Thoracic aorta (tissue), 2 donors: ENCODE results near the gene LIPT1. TPM values are rescaled to one million over a fixed set of nuclear protein-coding genes. Genes with fewer than 3 reads are reported as not detected.

Experiments used
- ATAC-seq: fragments of 150-250 bp; one replicate; pipeline ENCODE4 v1.8.0; 2017; ENCODE audit warnings: low read depth; ENCODE audit not compliant: insufficient number of reproducible peaks, low FRiP score
- DNase-seq: peaks from one replicate; pipeline ENCODE4 v3.0.0-alpha.2; 2020; ENCODE audit warnings: low spot score
- H3K27ac ChIP-seq, 2 donors: fragments of 200-600 bp; sonication (generic); 1 replicate in 1 of 2; 2 replicates in 1 of 2; pipeline ENCODE4 v1.5.1; 2016; ENCODE audit warnings: mild to moderate bottlenecking in 2 of 2, moderate library complexity in 2 of 2
- H3K27me3 ChIP-seq: fragments of 200-600 bp; sonication (generic); replicated peaks from 2 replicates; pipeline ENCODE4 v1.6.0; 2016; ENCODE audit warnings: mild to moderate bottlenecking; ENCODE audit not compliant: insufficient read depth
- H3K36me3 ChIP-seq: fragments of 200-600 bp; sonication (generic); one replicate; pipeline ENCODE4 v1.5.1; 2016
- H3K4me1 ChIP-seq, 2 donors: fragments of 200-600 bp; sonication (generic); 1 replicate in 1 of 2; 2 replicates in 1 of 2; pipeline versions ENCODE4 v1.5.1 to v1.6.0; 2016; ENCODE audit warnings: low read depth in 2 of 2, mild to moderate bottlenecking in 1 of 2; ENCODE audit not compliant: control insufficient read depth in 1 of 2
- H3K4me3 ChIP-seq: fragments of 200-600 bp; sonication (generic); 2 replicates; pipeline ENCODE4 v1.5.1; 2016; ENCODE audit warnings: mild to moderate bottlenecking
- H3K9me3 ChIP-seq: fragments of 200-600 bp; sonication (generic); 2 replicates; pipeline ENCODE4 v1.5.1; 2016
- CTCF ChIP-seq: fragments of 200-600 bp; sonication (generic); IDR thresholded peaks from one replicate; pipeline ENCODE4 v1.5.1; 2019; ENCODE audit warnings: antibody characterized with exemption
- total RNA-seq, 2 donors: library from RNA; depleted of rRNA; stranded (reverse); fragments of >200 nt; gene quantifications; one replicate each; pipeline versions ENCODE4 v1.1.0 to v1.2.3, GENCODE V29; 2016

Gene LIPT1
- total RNA-seq, 2 donors from 2014 or later: 9.5 to 13.8 TPM

- Histone ChIP-seq H3K9me3 (no peaks in the 10 kb centered on the region), H3K27ac (no peak overlapping the region), H3K36me3 (peaks cover 4% of the 10 kb centered on the region), H3K4me1 (peaks cover 3 to 21% of the 10 kb centered on the region in 2 donors), H3K4me3 (no peak overlapping the region), H3K27me3 (no peaks in the 10 kb centered on the region)
- no peak for TF ChIP-seq CTCF
- no peak for ATAC-seq
- DNase-seq: no peak
Measured at GRCh38 chr2:99156891-99157290, 2.1 kb downstream of the LIPT1 start.

GRCh38 chr2:99158599-99158998 lies 3.8 kb downstream of the LIPT1 start:
- ATAC-seq (no peak), DNase-seq (no peak)
- Histone ChIP-seq H3K27ac (no peak overlapping the region), H3K4me1 (peaks cover 3 to 20% of the 10 kb centered on the region in 2 donors), H3K27me3 (no peaks in the 10 kb centered on the region), H3K9me3 (no peaks in the 10 kb centered on the region), H3K4me3 (no peak overlapping the region), H3K36me3 (peaks cover 4% of the 10 kb centered on the region)
- TF ChIP-seq CTCF: no peak

- Histone ChIP-seq H3K27ac (no peak overlapping the region), H3K36me3 (peaks cover 4% of the 10 kb centered on the region), H3K4me1 (peaks cover 3 to 13% of the 10 kb centered on the region in 2 donors), H3K4me3 (no peak overlapping the region), H3K27me3 (no peaks in the 10 kb centered on the region), H3K9me3 (no peaks in the 10 kb centered on the region)
- DNase-seq (no peak), ATAC-seq (no peak)
- TF ChIP-seq CTCF: no peak
Measured at GRCh38 chr2:99159594-99159993, 4.8 kb downstream of the LIPT1 start.

- Histone ChIP-seq H3K4me3 (no peak overlapping the region), H3K27me3 (no peaks in the 10 kb centered on the region), H3K4me1 (no peaks in the 10 kb centered on the region), H3K36me3 (peaks cover 22% of the 10 kb centered on the region), H3K27ac (no peak overlapping the region), H3K9me3 (no peaks in the 10 kb centered on the region)
- DNase-seq (no peak), ATAC-seq (no peak)
- no peak for TF ChIP-seq CTCF
Measured at GRCh38 chr2:99166218-99166617, 11.5 kb downstream of the LIPT1 start.

- Histone ChIP-seq H3K27ac (no peak overlapping the region), H3K4me3 (no peak overlapping the region), H3K27me3 (no peaks in the 10 kb centered on the region), H3K36me3 (peaks cover 29% of the 10 kb centered on the region), H3K9me3 (no peaks in the 10 kb centered on the region), H3K4me1 (no peaks in the 10 kb centered on the region)
- ATAC-seq: no peak
- TF ChIP-seq CTCF: no peak
- DNase-seq: no peak
Measured at GRCh38 chr2:99169534-99169933, 14.8 kb downstream of the LIPT1 start.
